ENCODE measurements around the gene SLC16A9.

DNA sequence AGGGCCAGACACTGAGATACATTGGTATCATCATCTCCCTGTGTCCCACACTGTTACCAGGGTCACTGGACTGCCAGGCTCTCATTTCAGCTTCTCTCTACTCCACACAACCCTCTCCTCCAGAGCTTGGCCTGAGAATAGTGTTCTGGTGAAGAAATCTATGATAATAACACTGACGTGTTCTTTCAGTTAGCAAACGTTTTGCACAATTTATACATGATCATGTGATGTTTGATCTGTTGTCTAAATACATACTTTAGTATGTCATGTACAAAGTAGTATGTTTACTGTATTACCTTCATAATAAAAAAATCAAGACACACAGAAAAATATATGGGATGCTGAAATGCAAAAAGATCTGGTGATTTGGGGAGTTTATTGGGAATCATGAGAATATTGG lies 5.0 kb downstream of the SLC16A9 start:
- TF ChIP-seq CTCF (conservative IDR thresholded peaks at IDR 0.05 in 1 of 2, IDR thresholded peaks at IDR 0.05 in 1 of 2; ENCODE audit: extremely low read depth in 1 of 2, insufficient read depth in 1 of 2, low read depth in 1 of 2, low read length in 2 of 2) (no peak), EZH2 (IDR thresholded peaks at IDR 0.05; ENCODE audit: borderline replicate concordance, low read length) (no peak)

All from mammary epithelial cell (primary cell).